ENCODE results near the gene TWNK.

Gene TWNK

GRCh38 chr10:100986952-100987684, at the start of gene TWNK, which contains the start of gene MRPL43:
Gene TWNK (plus strand): TSS chr10:100987543. CDS start chr10:100988211, 668 bp downstream.
Gene MRPL43 (minus strand): TSS chr10:100987497. CDS start chr10:100987443, 54 bp downstream.
- peak; percentile 81 for DNase-seq

- no peak for DNase-seq
Observed at GRCh38 chr10:100939763-100940344, 47.5 kb upstream of the TWNK start.

GRCh38 chr10:100942229-100942628, 45.1 kb upstream of the TWNK start:
- DNase-seq = no peak

- no peak for DNase-seq
Observed at GRCh38 chr10:100943508-100943907, 43.8 kb upstream of the TWNK start.

GRCh38 chr10:100945754-100946153, 41.6 kb upstream of the TWNK start:
- DNase-seq = no peak

DNA sequence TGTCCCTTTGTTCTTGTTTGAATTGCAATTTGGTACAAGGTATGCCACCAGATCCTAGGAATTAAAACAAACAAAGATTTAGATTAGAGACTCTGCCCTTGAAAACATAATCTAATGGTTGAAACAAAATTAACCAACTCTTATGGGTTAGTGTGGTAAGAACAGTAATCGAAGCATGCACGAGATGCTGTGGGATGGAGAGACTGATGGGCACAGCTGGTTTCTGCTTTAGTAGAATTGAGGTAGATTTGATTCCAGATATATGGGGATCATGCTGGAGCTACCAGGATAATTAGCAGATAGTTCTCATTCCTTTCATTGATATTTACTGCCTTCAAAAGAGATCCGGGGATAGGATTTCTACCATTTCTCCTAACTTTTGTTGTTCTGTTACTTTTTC, 38.4 kb upstream of the TWNK start:
- no peak for DNase-seq

- no peak for DNase-seq
Observed at GRCh38 chr10:100960251-100960650, 27.1 kb upstream of the TWNK start.

- DNase-seq = no peak
Observed at GRCh38 chr10:100962351-100963080, 24.8 kb upstream of the TWNK start.

DNA sequence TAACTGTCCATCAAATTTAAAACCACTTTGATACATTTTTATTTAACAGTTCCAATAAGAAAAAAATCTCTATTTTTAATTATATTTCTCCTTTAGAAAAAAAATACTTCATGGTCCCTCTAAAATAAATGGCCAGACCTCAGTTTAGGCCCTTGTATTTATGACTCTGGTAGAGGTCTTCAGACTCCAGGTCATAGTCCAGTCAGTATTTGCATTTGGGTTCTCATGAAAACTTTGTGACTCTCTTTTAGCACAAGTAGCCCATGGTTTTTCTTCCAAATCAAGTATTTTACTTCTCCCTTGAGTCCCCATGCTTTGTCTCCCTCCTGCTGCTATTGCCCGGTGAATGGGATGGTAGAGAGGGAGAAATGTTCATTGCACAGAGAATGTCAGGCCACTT, 23.5 kb upstream of the TWNK start:
- no peak for DNase-seq

DNA sequence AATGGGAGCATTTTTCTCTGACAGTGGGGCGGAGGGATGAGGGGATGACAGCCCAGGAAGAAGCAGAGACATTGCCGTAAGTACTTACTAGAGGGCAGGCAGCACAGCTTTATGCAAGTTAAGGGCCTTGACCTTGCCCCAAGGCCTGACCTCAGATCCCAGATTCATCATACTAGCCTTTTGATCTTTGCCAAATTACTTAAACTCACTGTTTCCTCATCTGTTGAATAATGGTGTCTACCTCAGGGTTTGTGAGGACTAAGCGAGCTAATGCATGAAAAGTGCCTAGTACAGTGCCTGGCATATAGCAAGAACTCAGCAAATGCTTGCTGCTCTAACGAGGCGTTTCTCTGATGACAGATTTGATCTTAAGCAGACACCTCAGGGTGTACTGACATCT, 21.5 kb upstream of the TWNK start:
- DNase-seq = no peak

- DNase-seq = no peak
Observed at GRCh38 chr10:100966887-100967286, 20.5 kb upstream of the TWNK start.

DNA sequence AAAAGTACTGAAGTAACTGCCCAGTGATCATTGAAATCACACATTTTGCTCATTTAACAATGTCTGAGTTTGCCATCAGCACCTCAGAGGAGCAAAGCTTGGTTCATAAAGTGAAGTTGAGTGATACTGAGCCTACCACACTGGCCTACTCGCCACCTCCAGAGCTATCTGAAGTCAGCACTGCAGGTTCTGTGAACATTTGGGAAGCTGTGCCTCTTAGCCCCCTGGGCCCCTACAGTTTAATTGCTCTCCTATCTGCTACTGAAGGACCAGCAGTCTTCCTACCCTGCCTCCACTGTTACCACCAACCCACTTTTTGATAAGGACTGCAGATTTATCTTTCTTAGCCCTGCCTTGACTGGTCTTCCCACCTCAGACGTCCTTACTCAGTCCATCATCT, 20.0 kb upstream of the TWNK start:
- DNase-seq = no peak

GRCh38 chr10:100968062-100968736, 19.1 kb upstream of the TWNK start:
- no peak for DNase-seq

- DNase-seq = no peak
Observed at GRCh38 chr10:100968863-100969186, 18.5 kb upstream of the TWNK start.

GRCh38 chr10:100969187-100970075, 17.9 kb upstream of the TWNK start, which contains the start of gene SEMA4G:
Gene SEMA4G (plus strand): TSS chr10:100969504. CDS start chr10:100972913, 3,409 bp downstream.
- DNase-seq = peak; percentile 40

GRCh38 chr10:100970076-100970913, 17.0 kb upstream of the TWNK start:
- peak; percentile 26 for DNase-seq

DNA sequence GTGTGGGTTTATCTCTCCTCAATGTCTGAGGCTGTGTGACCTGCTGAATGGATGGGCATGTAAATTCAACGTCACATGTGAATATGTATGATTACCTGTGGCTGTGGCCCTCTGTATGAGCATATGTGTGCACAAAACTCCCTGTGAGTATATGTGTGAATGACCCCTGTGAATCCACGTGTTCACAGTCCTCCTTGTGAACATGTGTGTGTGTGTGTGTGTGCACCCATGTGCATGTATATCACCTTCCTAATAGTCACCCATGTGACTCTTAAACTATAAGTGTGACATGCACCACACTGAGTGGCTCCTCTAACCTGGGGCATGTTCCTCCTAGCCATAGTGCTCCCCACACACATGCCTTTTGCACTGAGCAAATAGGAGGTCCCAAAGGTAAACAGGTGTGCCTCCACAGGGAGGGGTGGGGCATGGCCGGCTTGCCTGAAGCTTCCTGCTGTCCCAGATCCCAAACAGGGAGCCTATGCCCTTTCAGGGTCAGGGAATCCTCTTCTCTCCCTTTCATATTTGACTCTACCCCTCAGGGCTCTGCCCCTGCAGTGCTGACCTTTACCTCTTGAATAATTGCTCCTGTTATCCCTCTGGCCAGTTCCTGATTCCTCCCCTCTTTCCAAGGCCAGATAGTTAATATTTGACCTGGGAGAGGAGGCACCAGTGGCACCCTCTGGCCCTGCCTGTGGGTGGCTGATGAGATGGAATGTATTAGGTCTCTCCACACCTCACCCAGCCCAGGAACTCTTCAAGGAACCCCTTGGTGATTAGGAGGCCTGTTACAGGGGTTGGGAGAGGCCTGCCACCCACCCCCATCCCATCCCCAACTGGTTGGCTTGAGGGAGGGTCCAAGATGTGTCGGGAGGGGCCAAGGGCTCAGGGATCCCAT, 16.2 kb upstream of the TWNK start:
- no peak for DNase-seq

DNA sequence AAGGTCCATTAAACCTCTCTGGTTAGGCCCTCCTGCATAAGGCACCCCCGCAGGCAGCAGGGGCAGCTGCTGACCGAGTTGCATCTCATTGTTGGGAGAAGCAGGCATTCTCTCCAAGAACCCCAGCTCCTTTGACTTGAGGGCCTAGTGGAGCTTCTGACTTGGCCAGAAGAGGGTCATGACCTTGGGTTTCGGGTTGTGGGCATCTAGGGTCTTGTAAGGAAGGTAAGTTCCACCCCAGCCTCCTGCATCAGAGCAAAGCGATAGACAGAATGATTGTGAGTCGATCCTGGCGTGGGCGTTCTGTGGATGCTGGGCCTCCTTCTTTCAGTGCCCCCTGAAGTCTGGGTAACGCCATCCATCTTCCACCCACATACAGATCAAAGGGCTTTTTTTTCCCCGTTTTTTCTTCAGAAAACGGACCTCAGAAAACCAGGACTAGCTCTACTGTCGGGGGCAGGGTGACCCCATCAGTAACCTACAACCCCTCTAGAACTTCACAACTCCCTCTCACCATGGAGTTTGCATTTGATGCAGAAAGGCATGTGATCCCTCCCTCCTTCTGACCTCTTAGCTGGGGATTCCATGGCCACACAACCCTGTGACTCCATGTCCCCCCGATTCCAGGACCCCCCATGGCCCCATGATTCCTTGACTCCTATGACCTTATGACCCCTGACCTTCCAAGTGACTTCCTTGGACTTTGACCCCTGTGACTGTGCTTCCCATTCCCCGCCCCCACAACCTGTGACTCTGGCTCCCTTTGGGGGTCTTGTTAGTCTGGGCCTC, 15.0 kb upstream of the TWNK start:
- DNase-seq = no peak

DNA sequence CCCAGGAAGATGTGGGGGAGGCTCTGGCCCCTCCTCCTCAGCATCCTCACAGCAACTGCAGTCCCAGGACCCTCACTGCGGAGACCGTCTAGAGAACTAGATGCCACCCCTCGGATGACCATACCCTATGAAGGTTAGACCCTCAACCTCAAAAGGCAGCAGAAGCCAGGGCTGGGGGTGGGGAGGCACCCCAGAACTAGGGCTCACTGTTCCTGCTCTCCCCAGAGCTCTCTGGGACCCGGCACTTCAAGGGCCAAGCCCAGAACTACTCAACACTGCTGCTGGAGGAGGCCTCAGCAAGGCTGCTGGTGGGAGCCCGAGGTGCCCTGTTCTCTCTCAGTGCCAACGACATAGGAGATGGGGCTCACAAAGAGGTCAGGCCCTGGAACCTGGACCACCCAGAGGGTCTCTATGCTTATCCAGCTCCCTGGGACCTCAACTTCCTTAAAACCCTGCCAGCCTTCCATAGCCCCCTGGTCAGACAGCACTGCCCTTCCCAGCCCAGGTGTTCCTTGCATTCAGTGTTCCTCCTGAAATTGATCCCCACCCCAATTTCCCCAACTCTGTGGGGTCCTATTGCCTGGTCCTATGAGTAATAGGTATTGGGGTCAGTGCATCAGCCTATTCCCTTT, 14.3 kb upstream of the TWNK start:
- DNase-seq = no peak
